Measurements from ENCODE around the gene KCNJ10. TPM values are rescaled to one million over a fixed set of nuclear protein-coding genes. Genes with fewer than 3 reads are reported as not detected.

The KCNJ10 gene
- total and polyA plus RNA-seq, 2 of the 13 experiments (the other 11 are each of a cell fraction or from before 2014, with no cell fraction given): 4.4 to 10.3 TPM

GRCh38 chr1:160097911-160098851, 28.2 kb upstream of the KCNJ10 start, which contains the start of gene IGSF8 (continued):
- TF ChIP-seq MTERF4 (CRISPR knock-in tag; IDR thresholded peaks at IDR 0.05): 0 out of 2 replicates have a peak, but pooled peaks have one; percentile 39
- peak; percentile 17; the same call in 1 of the 2 replicates for TF ChIP-seq ZNF263 (CRISPR knock-in tag; IDR thresholded peaks at IDR 0.05)
- TF ChIP-seq TEF (CRISPR knock-in tag; IDR thresholded peaks at IDR 0.05): no peak
- TF ChIP-seq PREB (CRISPR knock-in tag; IDR thresholded peaks at IDR 0.05): no peak
- TF ChIP-seq SALL1 (CRISPR knock-in tag; IDR thresholded peaks at IDR 0.05): peak; percentile 39; the same call in 1 of the 2 replicates
- no peak; the same call in 1 of the 2 replicates for TF ChIP-seq POLR2AphosphoS5 (IDR thresholded peaks at IDR 0.05; ENCODE audit: low read depth, low read length)
- TF ChIP-seq TBP (CRISPR knock-in tag; IDR thresholded peaks at IDR 0.05): no peak
- 0 out of 2 replicates have a peak, but pooled peaks have one; percentile 47 for TF ChIP-seq MXD1 (CRISPR knock-in tag; IDR thresholded peaks at IDR 0.05)
- TF ChIP-seq ZNF513 (CRISPR knock-in tag; conservative IDR thresholded peaks at IDR 0.05): no peak
- TF ChIP-seq GLI4 (CRISPR knock-in tag; IDR thresholded peaks at IDR 0.05; ENCODE audit: borderline replicate concordance): 0 out of 2 replicates have a peak, but pooled peaks have one; percentile 26
- no peak for TF ChIP-seq ZNF335 (CRISPR knock-in tag; IDR thresholded peaks at IDR 0.05)
- no peak for TF ChIP-seq ZNF34 (CRISPR knock-in tag; IDR thresholded peaks at IDR 0.05; ENCODE audit: borderline replicate concordance)
- no peak; the same call in 1 of the 2 replicates for TF ChIP-seq SIN3A (IDR thresholded peaks at IDR 0.05; ENCODE audit: borderline replicate concordance, low read depth, low read length)
- no peak for TF ChIP-seq SP5 (CRISPR knock-in tag; IDR thresholded peaks at IDR 0.05; ENCODE audit: borderline replicate concordance, low read depth)
- TF ChIP-seq REL (CRISPR knock-in tag; conservative IDR thresholded peaks at IDR 0.05): no peak
- 0 out of 2 replicates have a peak, but pooled peaks have one; percentile 35 for TF ChIP-seq ZNF33A (CRISPR knock-in tag; IDR thresholded peaks at IDR 0.05; ENCODE audit: borderline replicate concordance)
- no peak for TF ChIP-seq ZBTB33 (CRISPR knock-in tag; IDR thresholded peaks at IDR 0.05)
- no peak for TF ChIP-seq ZNF713 (CRISPR knock-in tag; IDR thresholded peaks at IDR 0.05)
- TF ChIP-seq ZNF546 (CRISPR knock-in tag; conservative IDR thresholded peaks at IDR 0.05): no peak

Measured in HepG2 (cell line).